Measurements from ENCODE around the gene NT5E. TPM values are rescaled to one million over a fixed set of nuclear protein-coding genes. Genes with fewer than 3 reads are reported as not detected.

The NT5E gene
- polyA plus RNA-seq, 1 of the 3 experiments (the other 2 are of a cell fraction) = 443 TPM

GRCh38 chr6:85406641-85407075 is 43.2 kb upstream of the NT5E start:
- 63% methylated on average over 5 of the region's 5 CpGs for WGBS (ENCODE audit: low lambda C conversion rate)
- Histone ChIP-seq H2AFZ (ENCODE audit: low read depth) (no peak overlapping the region; the same call in 1 of the 2 replicates), H3K4me1 (ENCODE audit: control insufficient read depth in 1 of 2, insufficient read depth in 2 of 2, low read depth in 1 of 2, low read length in 1 of 2) (peaks cover 10 to 44% of the 10 kb centered on the region in 2 experiments), H3K4me3 (ENCODE audit: low read depth in 2 of 2, low read length in 1 of 2) (no peak overlapping the region), H3K4me2 (no peak overlapping the region; the same call in 1 of the 2 replicates), H3K9me2 (no peaks in the 10 kb centered on the region), H3K27ac (ENCODE audit: low read depth in 2 of 2, low read length in 1 of 2) (peak overlapping the region; percentile 92 to 98), H3K9ac (peak overlapping the region; percentile 4; the same call in 1 of the 2 replicates), H3K27me3 (ENCODE audit: insufficient read depth) (no peaks in the 10 kb centered on the region), H3K36me3 (replicated peaks in 1 of 2; ENCODE audit: control insufficient read depth in 1 of 2, insufficient read depth in 2 of 2, low read length in 1 of 2) (no peaks in the 10 kb centered on the region), H3K9me3 (no peaks in the 10 kb centered on the region), H3K79me2 (ENCODE audit: insufficient read depth) (no peaks in the 10 kb centered on the region; the same call in 1 of the 2 replicates), H3F3A (replicated peaks; ENCODE audit: insufficient read depth) (peaks cover 38% of the 10 kb centered on the region), H4K20me1 (ENCODE audit: insufficient read depth) (no peaks in the 10 kb centered on the region)
- POLR2A ChIA-PET = no interaction called here
- no peak for DNase-seq
- TF ChIP-seq EP300 (IDR thresholded peaks at IDR 0.05; ENCODE audit: borderline replicate concordance in 1 of 2, low read depth in 1 of 2, low read length in 1 of 2) = no peak
- no peak for TF ChIP-seq GATA2 (CRISPR knock-in tag; IDR thresholded peaks at IDR 0.05)
- TF ChIP-seq TEAD4 (IDR thresholded peaks at IDR 0.05; ENCODE audit: borderline replicate concordance, insufficient read depth) = no peak
- TF ChIP-seq REST (IDR thresholded peaks at IDR 0.05; ENCODE audit: low read depth, low read length) = no peak
- no peak for TF ChIP-seq EZH2phosphoT487 (IDR thresholded peaks at IDR 0.05; ENCODE audit: borderline replicate concordance, low read depth)
- no peak for TF ChIP-seq MEF2A (IDR thresholded peaks at IDR 0.05; ENCODE audit: borderline replicate concordance, low read depth)
- TF ChIP-seq RCOR1 (IDR thresholded peaks at IDR 0.05; ENCODE audit: low read length) = no peak
- TF ChIP-seq TCF12 (IDR thresholded peaks at IDR 0.05) = no peak
- TF ChIP-seq NRF1 (IDR thresholded peaks at IDR 0.05; ENCODE audit: low read depth, low read length) = no peak
- TF ChIP-seq GABPA (IDR thresholded peaks at IDR 0.05; ENCODE audit: low read depth) = no peak
- no peak for TF ChIP-seq MXI1 (IDR thresholded peaks at IDR 0.05; ENCODE audit: low read depth, low read length)
- TF ChIP-seq, protein P1, sequence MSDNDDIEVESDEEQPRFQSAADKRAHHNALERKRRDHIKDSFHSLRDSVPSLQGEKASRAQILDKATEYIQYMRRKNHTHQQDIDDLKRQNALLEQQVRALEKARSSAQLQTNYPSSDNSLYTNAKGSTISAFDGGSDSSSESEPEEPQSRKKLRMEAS (IDR thresholded peaks at IDR 0.05; ENCODE audit: low read depth) = no peak
- TF ChIP-seq, protein P2, sequence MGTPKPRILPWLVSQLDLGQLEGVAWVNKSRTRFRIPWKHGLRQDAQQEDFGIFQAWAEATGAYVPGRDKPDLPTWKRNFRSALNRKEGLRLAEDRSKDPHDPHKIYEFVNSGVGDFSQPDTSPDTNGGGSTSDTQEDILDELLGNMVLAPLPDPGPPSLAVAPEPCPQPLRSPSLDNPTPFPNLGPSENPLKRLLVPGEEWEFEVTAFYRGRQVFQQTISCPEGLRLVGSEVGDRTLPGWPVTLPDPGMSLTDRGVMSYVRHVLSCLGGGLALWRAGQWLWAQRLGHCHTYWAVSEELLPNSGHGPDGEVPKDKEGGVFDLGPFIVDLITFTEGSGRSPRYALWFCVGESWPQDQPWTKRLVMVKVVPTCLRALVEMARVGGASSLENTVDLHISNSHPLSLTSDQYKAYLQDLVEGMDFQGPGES (IDR thresholded peaks at IDR 0.05; ENCODE audit: low read depth, low read length) = no peak
- TF ChIP-seq, protein P3, sequence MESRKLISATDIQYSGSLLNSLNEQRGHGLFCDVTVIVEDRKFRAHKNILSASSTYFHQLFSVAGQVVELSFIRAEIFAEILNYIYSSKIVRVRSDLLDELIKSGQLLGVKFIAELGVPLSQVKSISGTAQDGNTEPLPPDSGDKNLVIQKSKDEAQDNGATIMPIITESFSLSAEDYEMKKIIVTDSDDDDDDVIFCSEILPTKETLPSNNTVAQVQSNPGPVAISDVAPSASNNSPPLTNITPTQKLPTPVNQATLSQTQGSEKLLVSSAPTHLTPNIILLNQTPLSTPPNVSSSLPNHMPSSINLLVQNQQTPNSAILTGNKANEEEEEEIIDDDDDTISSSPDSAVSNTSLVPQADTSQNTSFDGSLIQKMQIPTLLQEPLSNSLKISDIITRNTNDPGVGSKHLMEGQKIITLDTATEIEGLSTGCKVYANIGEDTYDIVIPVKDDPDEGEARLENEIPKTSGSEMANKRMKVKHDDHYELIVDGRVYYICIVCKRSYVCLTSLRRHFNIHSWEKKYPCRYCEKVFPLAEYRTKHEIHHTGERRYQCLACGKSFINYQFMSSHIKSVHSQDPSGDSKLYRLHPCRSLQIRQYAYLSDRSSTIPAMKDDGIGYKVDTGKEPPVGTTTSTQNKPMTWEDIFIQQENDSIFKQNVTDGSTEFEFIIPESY (IDR thresholded peaks at IDR 0.05; ENCODE audit: borderline replicate concordance, low read depth) = no peak
- no peak for TF ChIP-seq RXRA (IDR thresholded peaks at IDR 0.05; ENCODE audit: borderline replicate concordance, low read depth)
- no peak for TF ChIP-seq PBX3 (IDR thresholded peaks at IDR 0.05)
- no peak for TF ChIP-seq SMC3 (IDR thresholded peaks at IDR 0.05; ENCODE audit: low read depth, low read length)
- no peak for TF ChIP-seq FOXJ3 (CRISPR knock-in tag; IDR thresholded peaks at IDR 0.05)
- CTCF ChIA-PET = no interaction called here
